Astrocyte (in vitro differentiated cells and primary cell): Measurements from ENCODE around the gene DCLK1. TPM values are rescaled to one million over a fixed set of nuclear protein-coding genes. Genes with fewer than 3 reads are reported as not detected.

Experiments
- DNase-seq: peaks from one replicate; pipeline ENCODE4 v3.0.0-alpha.2; 2010; ENCODE audit warnings: low read depth
- FAIRE-seq: peaks from 2 replicates; lab custom pipeline; 2011; peaks lifted over from hg19 to GRCh38; lab: Jason Lieb, UNC
- H2AFZ ChIP-seq: 2 replicates; pipeline ENCODE4 v1.6.0; 2012; ENCODE audit warnings: low read depth, low read length, inconsistent platforms
- H3K27ac ChIP-seq: 2 replicates; pipeline ENCODE4 v1.5.1; 2011; ENCODE audit warnings: low read depth, low read length, inconsistent platforms
- H3K27me3 ChIP-seq: 2 replicates; pipeline ENCODE4 v1.6.0; 2011; ENCODE audit warnings: low read length, inconsistent platforms; ENCODE audit not compliant: insufficient read depth
- H3K36me3 ChIP-seq: 2 replicates; pipeline ENCODE4 v1.5.1; 2011; ENCODE audit warnings: low read length, inconsistent platforms; ENCODE audit not compliant: insufficient read depth
- H3K4me1 ChIP-seq: 2 replicates; pipeline ENCODE4 v1.5.1; 2011; ENCODE audit warnings: low read length, inconsistent platforms; ENCODE audit not compliant: insufficient read depth
- H3K4me2 ChIP-seq: 2 replicates; pipeline ENCODE4 v1.6.0; 2012; ENCODE audit warnings: low read length, inconsistent platforms
- H3K4me3 ChIP-seq: 2 replicates; pipeline ENCODE4 v1.5.1; 2011; ENCODE audit warnings: low read depth, mild to moderate bottlenecking, low read length, inconsistent platforms; ENCODE audit not compliant: insufficient read depth
- H3K79me2 ChIP-seq: 2 replicates; pipeline ENCODE4 v1.6.0; 2012; ENCODE audit warnings: mild to moderate bottlenecking, low read length, inconsistent platforms; ENCODE audit not compliant: insufficient read depth
- H3K9ac ChIP-seq: 2 replicates; pipeline ENCODE4 v1.6.0; 2012; ENCODE audit warnings: mild to moderate bottlenecking, low read length, inconsistent platforms
- H3K9me3 ChIP-seq: 2 replicates; pipeline ENCODE4 v1.5.1; 2012; ENCODE audit warnings: low read depth, mild to moderate bottlenecking, low read length, inconsistent platforms; ENCODE audit not compliant: insufficient read depth
- H4K20me1 ChIP-seq: 2 replicates; pipeline ENCODE4 v1.6.0; 2012; ENCODE audit warnings: low read length, inconsistent platforms; ENCODE audit not compliant: insufficient read depth
- H3K27ac Mint-ChIP-seq: one replicate; pipeline ENCODE4 v1.8.0; 2021; ENCODE audit warnings: mild to moderate bottlenecking, mixed read lengths; ENCODE audit not compliant: unreplicated experiment
- H3K27me3 Mint-ChIP-seq: one replicate; pipeline ENCODE4 v1.8.0; 2021; ENCODE audit warnings: low read depth, mixed read lengths; ENCODE audit not compliant: unreplicated experiment
- H3K36me3 Mint-ChIP-seq: one replicate; pipeline ENCODE4 v1.8.0; 2021; ENCODE audit warnings: low read depth, mixed read lengths; ENCODE audit not compliant: unreplicated experiment
- H3K4me1 Mint-ChIP-seq: one replicate; pipeline ENCODE4 v1.8.0; 2021; ENCODE audit warnings: low read depth, mixed read lengths; ENCODE audit not compliant: unreplicated experiment
- H3K4me3 Mint-ChIP-seq: one replicate; pipeline ENCODE4 v1.8.0; 2021; ENCODE audit warnings: mild to moderate bottlenecking, moderate library complexity, mixed read lengths; ENCODE audit not compliant: unreplicated experiment
- H3K9me3 Mint-ChIP-seq: one replicate; pipeline ENCODE4 v1.8.0; 2021; ENCODE audit warnings: mild to moderate bottlenecking, mixed read lengths; ENCODE audit not compliant: unreplicated experiment
- CTCF ChIP-seq: IDR thresholded peaks from 2 replicates; pipeline ENCODE4 v1.5.1; 2011; ENCODE audit warnings: low read depth, mild to moderate bottlenecking, inconsistent platforms, low read length, moderate library complexity; ENCODE audit not compliant: insufficient read depth
- EZH2 ChIP-seq: IDR thresholded peaks from 2 replicates; pipeline ENCODE4 v1.6.1; 2012; ENCODE audit warnings: mild to moderate bottlenecking, low read length, inconsistent platforms; ENCODE audit not compliant: insufficient read depth
- total RNA-seq: library from RNA; stranded (reverse); gene quantifications from 2 replicates; pipeline ENCODE4 v1.2.1, GENCODE V29; 2021

The DCLK1 gene
- total RNA-seq, 1 donor from 2014 or later = 4.9 TPM

DNA sequence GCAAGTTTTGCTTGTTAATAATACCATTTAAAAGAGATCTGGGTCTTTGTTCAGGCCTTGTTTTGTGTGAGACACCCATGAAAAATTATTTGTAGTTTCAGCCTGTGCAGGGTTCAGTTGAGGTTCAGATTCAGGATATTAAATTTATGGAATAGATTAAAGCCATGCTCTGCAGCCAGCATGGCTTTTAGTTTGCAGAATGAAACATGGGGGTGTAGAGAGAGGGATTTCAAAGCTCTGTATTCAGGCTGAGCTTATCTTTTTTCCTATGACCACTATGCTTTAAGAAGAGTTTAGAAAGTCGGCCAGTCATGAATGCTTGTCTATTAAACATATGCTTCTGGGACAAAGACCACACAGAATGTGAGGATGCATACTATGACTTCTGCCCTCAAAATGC, 73.6 kb downstream of the DCLK1 start:
- Histone ChIP-seq H3K27me3 (no peaks in the 10 kb centered on the region), H3K79me2 (no peaks in the 10 kb centered on the region), H3K9ac (no peak overlapping the region), H3K36me3 (no peaks in the 10 kb centered on the region), H3K4me1 (no peaks in the 10 kb centered on the region), H3K4me3 (no peak overlapping the region), H3K9me3 (no peaks in the 10 kb centered on the region), H3K4me2 (no peak overlapping the region), H3K27ac (no peak overlapping the region), H2AFZ (no peak overlapping the region), H4K20me1 (peaks cover 3% of the 10 kb centered on the region)
- TF ChIP-seq EZH2 (no peak), CTCF (no peak)
- Mint-ChIP-seq H3K4me1 (no peaks in the 10 kb centered on the region), H3K27me3 (peaks cover 8% of the 10 kb centered on the region), H3K36me3 (no peaks in the 10 kb centered on the region), H3K27ac (no peak overlapping the region), H3K4me3 (no peak overlapping the region), H3K9me3 (no peaks in the 10 kb centered on the region)
- DNase-seq (no peak), FAIRE-seq (no peak)

- Mint-ChIP-seq H3K4me3 (no peak overlapping the region), H3K4me1 (no peaks in the 10 kb centered on the region), H3K27ac (no peak overlapping the region), H3K27me3 (peaks cover 8% of the 10 kb centered on the region), H3K9me3 (no peaks in the 10 kb centered on the region), H3K36me3 (no peaks in the 10 kb centered on the region)
- no peak for TF ChIP-seq CTCF
- Histone ChIP-seq H3K79me2 (no peaks in the 10 kb centered on the region), H3K9me3 (no peaks in the 10 kb centered on the region), H3K27ac (no peak overlapping the region), H3K27me3 (no peaks in the 10 kb centered on the region), H3K4me1 (no peaks in the 10 kb centered on the region), H3K4me3 (no peak overlapping the region), H3K4me2 (no peak overlapping the region), H3K36me3 (no peaks in the 10 kb centered on the region), H3K9ac (no peak overlapping the region), H4K20me1 (no peaks in the 10 kb centered on the region), H2AFZ (no peak overlapping the region)
- DNase-seq (no peak), FAIRE-seq (no peak)
Observed at GRCh38 chr13:36057041-36057440, 74.1 kb downstream of the DCLK1 start.

DNA sequence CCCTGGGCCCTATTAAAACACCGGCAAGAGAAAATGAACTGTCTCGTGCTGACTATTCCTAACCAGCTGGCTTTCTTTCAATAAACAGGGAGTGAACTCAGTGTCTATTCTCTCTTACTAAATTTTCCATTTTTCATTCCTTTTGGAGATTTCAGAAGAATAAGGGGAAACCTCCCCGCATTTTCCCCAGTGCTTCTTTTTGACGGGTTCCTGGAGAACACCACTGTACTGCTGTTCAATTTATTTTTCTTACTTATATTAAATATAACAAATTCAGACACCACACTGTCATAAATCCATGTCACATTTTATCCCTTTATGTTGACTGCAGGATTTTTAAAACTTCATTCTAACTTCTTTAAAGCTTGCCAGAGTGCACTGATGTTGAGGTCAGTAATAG, 75.8 kb downstream of the DCLK1 start:
- Mint-ChIP-seq H3K36me3 (no peaks in the 10 kb centered on the region), H3K27me3 (peaks cover 8% of the 10 kb centered on the region), H3K4me1 (no peaks in the 10 kb centered on the region), H3K27ac (no peak overlapping the region), H3K9me3 (no peaks in the 10 kb centered on the region), H3K4me3 (no peak overlapping the region)
- Histone ChIP-seq H3K9me3 (no peaks in the 10 kb centered on the region), H3K4me1 (no peaks in the 10 kb centered on the region), H3K27ac (no peak overlapping the region), H2AFZ (no peak overlapping the region), H3K4me3 (no peak overlapping the region), H3K27me3 (no peaks in the 10 kb centered on the region), H3K9ac (no peak overlapping the region), H3K4me2 (no peak overlapping the region), H3K79me2 (no peaks in the 10 kb centered on the region), H4K20me1 (no peaks in the 10 kb centered on the region), H3K36me3 (no peaks in the 10 kb centered on the region)
- FAIRE-seq (no peak), DNase-seq (no peak)
- TF ChIP-seq EZH2 (no peak), CTCF (no peak)
